HEK293 (cell line): ENCODE results near the gene HOXA11.

Source experiments
- CTCF ChIA-PET: fragments of 350-600 bp; formaldehyde crosslinking; extraction: SDS; loops from one replicate; lab custom pipeline; 2021; ENCODE audit warnings: antibody characterized with exemption; lab: Yijun Ruan, JAX
- POLR2A ChIA-PET: fragments of 300-600 bp; formaldehyde crosslinking; extraction: SDS; loops from one replicate; lab custom pipeline; 2020; ENCODE audit warnings: antibody characterized with exemption, inconsistent platforms; lab: Yijun Ruan, JAX
- H3K27ac ChIP-seq: fragments of 200-500 bp; sonication (Bioruptor generic); 2 replicates; pipeline ENCODE4 v1.5.1; 2014; ENCODE audit warnings: low read depth, low read length, control low read depth, inconsistent platforms; ENCODE audit errors: extremely low read depth
- H3K36me3 ChIP-seq, 2 experiments: fragments of 200-500 bp in 1 of 2; sonication (Bioruptor generic) in 1 of 2; 1 replicate in 1 of 2; 2 replicates in 1 of 2; pipeline ENCODE4 v1.5.1; 2014 to 2017; ENCODE audit warnings: inconsistent platforms in 2 of 2, low read length in 2 of 2; ENCODE audit not compliant: control insufficient read depth in 2 of 2, insufficient read depth in 1 of 2
- H3K4me1 ChIP-seq: fragments of 200-500 bp; sonication (Bioruptor generic); 2 replicates; pipeline ENCODE4 v1.5.1; 2014; ENCODE audit warnings: mild to moderate bottlenecking, low read length, inconsistent platforms; ENCODE audit not compliant: control insufficient read depth, insufficient read depth
- H3K4me3 ChIP-seq: 2 replicates; pipeline ENCODE4 v1.5.1; 2011; ENCODE audit warnings: low read depth, mild to moderate bottlenecking, control low read depth, low read length, moderate library complexity
- H3K9me3 ChIP-seq: fragments of 200-500 bp; sonication (Bioruptor generic); 2 replicates; pipeline ENCODE4 v1.5.1; 2014; ENCODE audit warnings: low read depth, low read length, inconsistent platforms; ENCODE audit not compliant: control insufficient read depth, insufficient read depth
- IKZF3 ChIP-seq: fragments of 450-650 bp; IDR thresholded peaks from 2 replicates; pipeline ENCODE4 v1.5.0; 2018; ENCODE audit warnings: missing biosample characterization, mild to moderate bottlenecking, missing genetic modification characterization, moderate library complexity
- KLF10 ChIP-seq: fragments of 450-650 bp; IDR thresholded peaks from 2 replicates; pipeline ENCODE4 v1.5.1; 2018; ENCODE audit warnings: missing biosample characterization, mild to moderate bottlenecking, missing genetic modification characterization
- OSR2 ChIP-seq: fragments of 450-650 bp; formaldehyde crosslinking; IDR thresholded peaks from 2 replicates; pipeline ENCODE4 v1.5.1; 2016; ENCODE audit warnings: missing biosample characterization, missing genetic modification characterization
- SP2 ChIP-seq: fragments of 450-650 bp; formaldehyde crosslinking; IDR thresholded peaks from 2 replicates; pipeline ENCODE4 v1.5.1; 2016; ENCODE audit warnings: missing biosample characterization, missing genetic modification characterization
- ZBTB17 ChIP-seq: fragments of 450-650 bp; formaldehyde crosslinking; IDR thresholded peaks from 2 replicates; pipeline ENCODE4 v1.5.1; 2016; ENCODE audit warnings: missing biosample characterization, missing genetic modification characterization
- ZBTB21 ChIP-seq: fragments of 450-650 bp; formaldehyde crosslinking; IDR thresholded peaks from 2 replicates; pipeline ENCODE4 v1.5.1; 2017; ENCODE audit warnings: missing biosample characterization, missing genetic modification characterization
- ZBTB48 ChIP-seq: fragments of 450-650 bp; formaldehyde crosslinking; IDR thresholded peaks from 2 replicates; pipeline ENCODE4 v1.5.1; 2016; ENCODE audit warnings: missing biosample characterization, missing genetic modification characterization
- ZFP37 ChIP-seq: fragments of 450-650 bp; formaldehyde crosslinking; IDR thresholded peaks from 2 replicates; pipeline ENCODE4 v1.5.1; 2016; ENCODE audit warnings: missing biosample characterization, missing genetic modification characterization
- ZNF157 ChIP-seq: fragments of 450-650 bp; formaldehyde crosslinking; IDR thresholded peaks from 2 replicates; pipeline ENCODE4 v1.5.1; 2016; ENCODE audit warnings: missing biosample characterization, missing genetic modification characterization
- ZNF274 ChIP-seq, 2 experiments: fragments of 200-500 bp in 1 of 2; fragments of 450-650 bp in 1 of 2; sonication (Bioruptor generic) in 1 of 2; formaldehyde crosslinking in 1 of 2; IDR thresholded peaks; 2 replicates each; pipeline versions ENCODE4 v1.5.1 to v1.6.1; 2014 to 2016; ENCODE audit warnings: borderline replicate concordance in 1 of 2, inconsistent platforms in 1 of 2, low read length in 1 of 2, missing biosample characterization in 1 of 2, missing genetic modification characterization in 1 of 2
- ZNF366 ChIP-seq: fragments of 450-650 bp; formaldehyde crosslinking; conservative IDR thresholded peaks from 2 replicates; pipeline ENCODE4 v1.5.1; 2016; ENCODE audit warnings: missing biosample characterization, missing genetic modification characterization
- ZNF548 ChIP-seq: fragments of 450-650 bp; formaldehyde crosslinking; IDR thresholded peaks from 2 replicates; pipeline ENCODE4 v1.5.1; 2016; ENCODE audit warnings: missing biosample characterization, missing genetic modification characterization
- ZNF558 ChIP-seq: fragments of 450-650 bp; formaldehyde crosslinking; IDR thresholded peaks from 2 replicates; pipeline ENCODE4 v1.5.1; 2016; ENCODE audit warnings: missing biosample characterization, missing genetic modification characterization
- ZNF600 ChIP-seq: fragments of 450-650 bp; formaldehyde crosslinking; IDR thresholded peaks from 2 replicates; pipeline ENCODE4 v1.5.1; 2016; ENCODE audit warnings: missing biosample characterization, missing genetic modification characterization
- ZNF843 ChIP-seq: fragments of 450-650 bp; formaldehyde crosslinking; IDR thresholded peaks from 2 replicates; pipeline ENCODE4 v1.5.1; 2016; ENCODE audit warnings: missing biosample characterization, missing genetic modification characterization
- ZXDB ChIP-seq: fragments of 450-650 bp; formaldehyde crosslinking; IDR thresholded peaks from 2 replicates; pipeline ENCODE4 v1.5.1; 2016; ENCODE audit warnings: missing biosample characterization, missing genetic modification characterization
- TF ChIP-seq, protein P1 (sequence below): fragments of 450-650 bp; formaldehyde crosslinking; IDR thresholded peaks from 2 replicates; pipeline ENCODE4 v1.5.1; 2016; ENCODE audit warnings: missing biosample characterization, missing genetic modification characterization, borderline replicate concordance
- TF ChIP-seq, protein P2 (sequence below): fragments of 450-650 bp; formaldehyde crosslinking; IDR thresholded peaks from 2 replicates; pipeline ENCODE4 v1.5.1; 2016; ENCODE audit warnings: missing biosample characterization, missing genetic modification characterization
- TF ChIP-seq, protein P3 (sequence below): fragments of 450-650 bp; formaldehyde crosslinking; IDR thresholded peaks from 2 replicates; pipeline ENCODE4 v1.5.1; 2017; ENCODE audit warnings: missing biosample characterization, missing genetic modification characterization
- TF ChIP-seq, protein P4 (sequence below): fragments of 450-650 bp; IDR thresholded peaks from 2 replicates; pipeline ENCODE4 v1.5.1; 2018; ENCODE audit warnings: missing biosample characterization, missing genetic modification characterization

HOXA11 gene

DNA sequence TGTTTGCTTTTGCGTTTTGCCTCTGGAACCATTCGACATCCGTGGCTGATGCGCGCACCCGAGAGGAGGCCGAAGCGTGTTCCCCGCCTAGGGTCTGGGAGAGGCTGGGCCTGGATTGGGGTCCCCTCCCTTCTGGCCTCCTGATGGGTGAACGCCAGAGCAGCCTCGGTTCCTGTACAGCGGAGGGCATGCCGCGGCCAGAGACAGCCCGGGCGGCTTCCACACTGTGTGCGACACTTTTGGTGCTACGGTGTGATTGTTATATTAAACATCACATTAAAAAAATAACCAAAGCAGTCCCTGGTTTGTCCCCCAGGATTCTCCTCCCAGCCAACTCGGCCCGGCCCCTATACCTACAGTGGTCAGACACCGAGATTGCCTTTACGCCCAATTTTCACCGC lies 24.9 kb downstream of the HOXA11 start (continued):
- TF ChIP-seq ZNF600 (tag by site-specific recombination), result peak; percentile 59
- no peak for TF ChIP-seq ZNF157 (tag by site-specific recombination)

DNA sequence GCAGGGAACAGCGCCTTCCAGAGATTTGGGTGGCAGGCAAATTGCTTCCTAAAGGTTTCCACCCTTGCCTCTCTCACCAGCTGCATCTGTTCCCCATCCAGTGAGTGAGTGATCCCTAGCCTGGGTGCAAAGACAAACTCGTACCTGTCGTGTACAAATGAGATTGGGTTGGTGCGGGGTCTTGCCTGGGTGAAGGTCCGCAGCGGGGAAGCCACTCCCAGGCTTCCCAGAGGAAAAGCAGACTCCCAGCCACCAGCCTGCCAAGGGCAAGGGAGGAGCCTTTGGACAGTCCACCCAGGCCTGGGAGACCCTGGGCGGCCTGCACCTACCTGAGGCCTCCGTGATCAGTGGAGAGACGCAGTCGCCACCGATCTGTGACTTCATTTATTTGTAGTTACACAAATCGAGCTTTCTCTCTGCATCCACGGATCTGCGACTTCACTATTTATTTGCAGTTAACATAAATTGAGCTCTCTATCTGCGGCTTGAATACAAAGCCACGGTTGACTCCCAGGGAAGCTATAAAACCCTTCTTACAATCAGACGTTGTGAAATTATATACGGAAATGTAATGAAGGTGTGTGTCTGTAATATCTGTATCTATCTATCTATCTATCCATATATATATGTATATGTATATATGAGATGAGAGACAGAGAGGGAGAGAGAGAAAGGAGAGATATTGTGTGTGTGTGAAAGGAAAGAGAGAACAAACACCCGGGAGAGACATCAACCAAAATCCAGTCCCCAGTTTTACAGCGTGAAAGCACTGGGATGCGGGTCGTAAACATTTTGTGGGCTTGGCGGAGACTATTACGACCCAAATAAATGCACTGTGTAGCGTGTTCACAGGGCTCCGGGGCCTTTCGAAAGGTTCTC lies 25.5 kb downstream of the HOXA11 start:
- Histone ChIP-seq H3K36me3 (peaks cover 18 to 23% of the 10 kb centered on the region in 2 experiments), H3K4me3 (no peak overlapping the region), H3K4me1 (peaks cover 12% of the 10 kb centered on the region), H3K27ac (peak overlapping the region; percentile 100), H3K9me3 (no peaks in the 10 kb centered on the region)
- ChIA-PET CTCF (interaction anchor here (0.6 to 1.6 kb wide), 14 partner anchors 10 to 1309 kb away, joined by 3 to 9 read pairs (median 4); no protein-coding TSS in a partner anchor), POLR2A (interaction anchor here (0.6 to 1.5 kb wide), 5 partner anchors 10 to 876 kb away, joined by 3 to 5 read pairs (median 4); partner anchors contain the start of genes HOXA11, HOXA5 and HOXA6)
- TF ChIP-seq ZNF548 (no peak), IKZF3 (peak; percentile 59; the same call in 1 of the 2 replicates), ZXDB (tag by site-specific recombination) (0 out of 2 replicates have a peak, but pooled peaks have one; percentile 18), ZNF558 (tag by site-specific recombination) (no peak), ZNF366 (tag by site-specific recombination) (peak; percentile 66), ZBTB21 (tag by site-specific recombination) (no peak), ZNF843 (tag by site-specific recombination) (peak; percentile 37; the same call in 1 of the 2 replicates), KLF10 (0 out of 2 replicates have a peak, but pooled peaks have one; percentile 42), SP2 (tag by site-specific recombination) (no peak), ZFP37 (tag by site-specific recombination) (0 out of 2 replicates have a peak, but pooled peaks have one; percentile 38), ZBTB17 (tag by site-specific recombination) (no peak), OSR2 (tag by site-specific recombination) (no peak), ZNF274 (IDR thresholded peaks at IDR 0.05; ENCODE audit: low read length) (no peak), ZNF274 (tag by site-specific recombination; IDR thresholded peaks at IDR 0.05; ENCODE audit: borderline replicate concordance) (no peak), ZBTB48 (tag by site-specific recombination) (peak; percentile 68)
- TF ChIP-seq, protein P1, sequence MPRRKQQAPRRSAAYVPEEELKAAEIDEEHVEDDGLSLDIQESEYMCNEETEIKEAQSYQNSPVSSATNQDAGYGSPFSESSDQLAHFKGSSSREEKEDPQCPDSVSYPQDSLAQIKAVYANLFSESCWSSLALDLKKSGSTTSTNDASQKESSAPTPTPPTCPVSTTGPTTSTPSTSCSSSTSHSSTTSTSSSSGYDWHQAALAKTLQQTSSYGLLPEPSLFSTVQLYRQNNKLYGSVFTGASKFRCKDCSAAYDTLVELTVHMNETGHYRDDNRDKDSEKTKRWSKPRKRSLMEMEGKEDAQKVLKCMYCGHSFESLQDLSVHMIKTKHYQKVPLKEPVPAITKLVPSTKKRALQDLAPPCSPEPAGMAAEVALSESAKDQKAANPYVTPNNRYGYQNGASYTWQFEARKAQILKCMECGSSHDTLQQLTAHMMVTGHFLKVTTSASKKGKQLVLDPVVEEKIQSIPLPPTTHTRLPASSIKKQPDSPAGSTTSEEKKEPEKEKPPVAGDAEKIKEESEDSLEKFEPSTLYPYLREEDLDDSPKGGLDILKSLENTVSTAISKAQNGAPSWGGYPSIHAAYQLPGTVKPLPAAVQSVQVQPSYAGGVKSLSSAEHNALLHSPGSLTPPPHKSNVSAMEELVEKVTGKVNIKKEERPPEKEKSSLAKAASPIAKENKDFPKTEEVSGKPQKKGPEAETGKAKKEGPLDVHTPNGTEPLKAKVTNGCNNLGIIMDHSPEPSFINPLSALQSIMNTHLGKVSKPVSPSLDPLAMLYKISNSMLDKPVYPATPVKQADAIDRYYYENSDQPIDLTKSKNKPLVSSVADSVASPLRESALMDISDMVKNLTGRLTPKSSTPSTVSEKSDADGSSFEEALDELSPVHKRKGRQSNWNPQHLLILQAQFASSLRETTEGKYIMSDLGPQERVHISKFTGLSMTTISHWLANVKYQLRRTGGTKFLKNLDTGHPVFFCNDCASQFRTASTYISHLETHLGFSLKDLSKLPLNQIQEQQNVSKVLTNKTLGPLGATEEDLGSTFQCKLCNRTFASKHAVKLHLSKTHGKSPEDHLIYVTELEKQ (tag by site-specific recombination), result no peak
- TF ChIP-seq, protein P2, sequence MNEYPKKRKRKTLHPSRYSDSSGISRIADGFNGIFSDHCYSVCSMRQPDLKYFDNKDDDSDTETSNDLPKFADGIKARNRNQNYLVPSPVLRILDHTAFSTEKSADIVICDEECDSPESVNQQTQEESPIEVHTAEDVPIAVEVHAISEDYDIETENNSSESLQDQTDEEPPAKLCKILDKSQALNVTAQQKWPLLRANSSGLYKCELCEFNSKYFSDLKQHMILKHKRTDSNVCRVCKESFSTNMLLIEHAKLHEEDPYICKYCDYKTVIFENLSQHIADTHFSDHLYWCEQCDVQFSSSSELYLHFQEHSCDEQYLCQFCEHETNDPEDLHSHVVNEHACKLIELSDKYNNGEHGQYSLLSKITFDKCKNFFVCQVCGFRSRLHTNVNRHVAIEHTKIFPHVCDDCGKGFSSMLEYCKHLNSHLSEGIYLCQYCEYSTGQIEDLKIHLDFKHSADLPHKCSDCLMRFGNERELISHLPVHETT (tag by site-specific recombination), result no peak
- TF ChIP-seq, protein P3, sequence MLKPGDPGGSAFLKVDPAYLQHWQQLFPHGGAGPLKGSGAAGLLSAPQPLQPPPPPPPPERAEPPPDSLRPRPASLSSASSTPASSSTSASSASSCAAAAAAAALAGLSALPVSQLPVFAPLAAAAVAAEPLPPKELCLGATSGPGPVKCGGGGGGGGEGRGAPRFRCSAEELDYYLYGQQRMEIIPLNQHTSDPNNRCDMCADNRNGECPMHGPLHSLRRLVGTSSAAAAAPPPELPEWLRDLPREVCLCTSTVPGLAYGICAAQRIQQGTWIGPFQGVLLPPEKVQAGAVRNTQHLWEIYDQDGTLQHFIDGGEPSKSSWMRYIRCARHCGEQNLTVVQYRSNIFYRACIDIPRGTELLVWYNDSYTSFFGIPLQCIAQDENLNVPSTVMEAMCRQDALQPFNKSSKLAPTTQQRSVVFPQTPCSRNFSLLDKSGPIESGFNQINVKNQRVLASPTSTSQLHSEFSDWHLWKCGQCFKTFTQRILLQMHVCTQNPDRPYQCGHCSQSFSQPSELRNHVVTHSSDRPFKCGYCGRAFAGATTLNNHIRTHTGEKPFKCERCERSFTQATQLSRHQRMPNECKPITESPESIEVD (tag by site-specific recombination), result peak; percentile 39; the same call in 1 of the 2 replicates
- TF ChIP-seq, protein P4, sequence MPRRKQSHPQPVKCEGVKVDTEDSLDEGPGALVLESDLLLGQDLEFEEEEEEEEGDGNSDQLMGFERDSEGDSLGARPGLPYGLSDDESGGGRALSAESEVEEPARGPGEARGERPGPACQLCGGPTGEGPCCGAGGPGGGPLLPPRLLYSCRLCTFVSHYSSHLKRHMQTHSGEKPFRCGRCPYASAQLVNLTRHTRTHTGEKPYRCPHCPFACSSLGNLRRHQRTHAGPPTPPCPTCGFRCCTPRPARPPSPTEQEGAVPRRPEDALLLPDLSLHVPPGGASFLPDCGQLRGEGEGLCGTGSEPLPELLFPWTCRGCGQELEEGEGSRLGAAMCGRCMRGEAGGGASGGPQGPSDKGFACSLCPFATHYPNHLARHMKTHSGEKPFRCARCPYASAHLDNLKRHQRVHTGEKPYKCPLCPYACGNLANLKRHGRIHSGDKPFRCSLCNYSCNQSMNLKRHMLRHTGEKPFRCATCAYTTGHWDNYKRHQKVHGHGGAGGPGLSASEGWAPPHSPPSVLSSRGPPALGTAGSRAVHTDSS (tag by site-specific recombination), result no peak
